HG02885 (cell line): Measurements from ENCODE around the gene DOCK3.
"Not testable (repeated sequence)": the region's sequence is repeated elsewhere in the genome, so short reads cannot be mapped to it uniquely, and the experiment has no call there.

Experiments used
- ATAC-seq: cut with Tn5 transposase; IDR thresholded peaks from one replicate; pipeline ENCODE4 v1.9.1; 2021; ENCODE audit warnings: mild to moderate bottlenecking; ENCODE audit not compliant: unreplicated experiment, poor library complexity

DOCK3 gene

DNA sequence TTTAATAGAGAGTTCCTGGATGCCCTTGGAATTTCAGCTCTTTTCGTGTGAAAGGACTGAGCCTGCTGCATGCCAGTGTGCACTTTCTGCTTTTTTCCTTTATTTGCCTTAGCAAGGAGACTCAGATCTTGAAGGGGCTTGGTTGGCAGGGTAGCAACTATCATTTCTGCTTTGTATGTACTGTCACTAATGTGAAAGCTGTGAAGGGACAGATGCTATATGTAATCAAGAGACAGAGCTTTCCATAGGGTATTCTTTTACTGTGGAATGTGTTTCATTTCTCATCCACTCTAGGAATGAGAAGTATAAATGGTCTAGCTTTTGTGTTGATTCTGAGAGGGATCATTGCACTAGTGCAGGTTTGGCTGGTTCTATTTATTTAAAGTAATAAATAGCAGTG is 377.8 kb downstream of the DOCK3 start:
- ATAC-seq: no peak

DNA sequence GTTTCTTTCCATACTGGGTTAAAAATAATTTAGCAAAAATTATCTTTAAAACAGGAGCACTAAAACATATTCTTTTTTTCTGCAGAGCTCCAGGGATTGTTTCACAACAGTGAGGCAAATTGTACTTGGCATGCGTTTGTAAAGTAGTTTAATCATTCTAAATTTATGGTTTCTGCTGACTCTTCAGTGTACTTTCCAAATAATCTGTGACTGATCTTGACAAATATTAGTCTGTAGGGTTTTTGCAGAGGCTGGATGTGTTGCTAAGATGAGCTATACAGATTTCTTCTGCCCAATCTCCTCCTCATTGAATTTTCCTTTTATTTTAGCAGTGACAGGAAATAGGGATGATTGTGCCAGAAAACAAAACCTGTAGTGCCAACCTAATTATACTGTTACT is 382.4 kb downstream of the DOCK3 start:
- no peak for ATAC-seq

DNA sequence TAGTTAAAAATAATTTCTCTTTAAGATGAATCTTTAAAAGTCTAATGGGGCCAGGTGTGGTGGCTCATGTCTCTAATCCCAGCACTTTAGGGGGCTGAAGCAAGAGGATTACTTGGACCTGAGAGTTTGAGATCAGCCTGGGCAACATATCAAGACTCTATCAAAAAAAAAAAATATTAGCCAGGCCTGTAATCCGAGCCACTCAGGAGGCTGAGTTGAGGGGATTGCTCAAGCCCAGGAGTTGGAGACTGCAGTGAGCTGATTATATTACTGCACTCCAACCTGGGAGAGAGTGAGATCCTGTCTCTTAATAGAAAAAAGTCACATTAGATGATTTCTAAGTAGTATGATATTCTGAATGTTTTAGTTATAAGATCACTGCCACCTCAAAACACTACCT is 388.3 kb downstream of the DOCK3 start:
- no peak for ATAC-seq

DNA sequence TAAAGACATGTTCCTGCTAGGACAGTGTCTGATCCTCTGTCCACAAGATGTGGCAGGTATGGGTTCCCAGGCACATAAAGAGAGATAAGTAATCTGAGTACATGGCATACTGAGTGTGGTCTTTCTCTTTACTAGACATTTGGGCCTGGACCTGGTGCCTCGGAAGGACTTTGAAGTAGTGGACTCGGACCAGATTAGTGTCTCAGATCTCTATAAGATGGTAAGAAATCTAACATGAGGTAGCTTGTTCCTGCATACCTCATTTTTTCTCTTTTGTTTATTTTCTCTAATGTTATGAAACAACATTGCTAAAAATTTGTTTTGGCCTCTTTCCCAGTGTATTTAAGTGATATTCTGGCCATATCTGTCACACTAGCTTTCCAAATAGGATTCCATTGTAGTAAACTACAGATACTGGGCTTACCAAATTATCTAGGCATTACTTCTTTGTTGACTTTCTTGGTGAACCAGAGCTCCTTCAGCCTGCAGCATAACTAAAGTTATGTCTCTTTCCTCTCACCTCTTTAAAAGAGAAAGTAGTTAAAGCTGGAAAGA is 400.6 kb downstream of the DOCK3 start:
- ATAC-seq: no peak

DNA sequence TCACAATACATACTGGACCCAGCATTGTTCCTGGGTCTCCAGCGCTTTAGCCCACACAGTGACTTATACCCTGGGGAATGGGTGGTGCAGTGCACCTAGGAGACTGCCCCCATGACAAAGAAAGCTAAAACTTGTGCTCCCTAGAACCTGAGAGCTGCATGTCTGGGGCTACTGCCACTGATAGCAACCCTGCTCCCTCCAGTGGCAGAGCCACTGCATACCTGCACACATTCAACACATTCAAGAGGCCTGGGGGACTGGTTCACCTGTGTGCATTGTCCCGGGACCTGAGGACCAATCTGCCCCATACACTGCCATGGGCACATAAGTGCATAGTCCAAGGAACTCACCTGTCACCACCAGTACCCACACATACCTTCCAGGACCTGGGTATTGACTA is 407.6 kb downstream of the DOCK3 start:
- ATAC-seq: no peak

DNA sequence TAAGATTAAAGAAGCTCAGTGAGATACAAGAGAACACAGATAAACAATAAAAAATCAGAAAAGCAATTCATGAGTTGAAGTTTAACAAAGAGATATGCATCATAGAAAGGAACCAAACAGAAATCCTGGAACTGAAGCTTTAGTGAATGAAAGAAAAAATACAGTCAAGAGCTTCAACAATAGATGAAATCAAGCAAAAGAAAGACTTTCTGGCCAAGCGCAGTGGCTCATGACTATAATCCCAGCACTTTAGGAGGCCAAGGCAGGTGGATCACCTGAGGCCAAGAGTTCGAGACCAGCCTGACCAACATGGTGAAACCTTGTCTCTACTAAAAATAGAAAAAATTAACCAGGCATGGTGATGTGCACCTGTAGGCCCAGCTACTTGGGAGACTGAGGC is 408.8 kb downstream of the DOCK3 start:
- no peak for ATAC-seq

DNA sequence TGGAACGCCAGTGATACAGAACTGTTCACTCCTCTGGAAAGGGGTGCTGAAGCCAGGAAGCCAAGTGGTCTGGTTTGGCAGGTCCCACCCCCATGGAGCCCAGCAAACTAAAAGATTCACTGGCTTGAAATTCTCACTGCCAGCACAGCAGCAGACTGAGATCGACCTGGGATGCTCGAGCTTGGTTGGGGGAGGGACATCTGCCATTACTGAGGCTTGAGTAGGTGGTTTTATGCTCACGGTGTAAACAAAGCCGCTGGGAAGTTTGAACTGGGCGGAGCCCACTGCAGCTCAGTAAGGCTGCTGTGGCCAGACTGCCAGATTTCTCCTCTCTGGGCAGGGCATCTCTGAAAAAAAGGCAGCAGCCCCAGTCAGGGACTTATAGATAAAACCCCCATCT is 417.4 kb downstream of the DOCK3 start:
- ATAC-seq: not testable (repeated sequence)

DNA sequence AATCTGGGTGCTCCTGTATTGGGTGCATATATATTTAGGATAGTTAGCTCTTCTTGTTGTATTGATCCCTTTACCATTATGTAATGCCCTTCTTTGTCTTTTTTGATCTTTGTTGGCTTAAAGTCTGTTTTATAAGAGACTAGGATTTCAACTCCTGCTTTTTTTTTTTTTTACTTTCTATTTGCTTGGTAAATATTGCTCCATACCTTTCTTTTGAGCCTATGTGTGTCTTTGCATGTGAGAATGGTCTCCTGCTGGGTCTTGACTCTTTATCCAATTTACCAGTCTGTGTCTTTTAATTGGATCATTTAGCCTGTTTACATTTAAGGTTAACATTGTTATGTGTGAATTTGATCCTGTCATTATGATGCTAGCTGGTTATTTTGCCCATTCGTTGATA is 420.1 kb downstream of the DOCK3 start:
- ATAC-seq: not testable (repeated sequence)

DNA sequence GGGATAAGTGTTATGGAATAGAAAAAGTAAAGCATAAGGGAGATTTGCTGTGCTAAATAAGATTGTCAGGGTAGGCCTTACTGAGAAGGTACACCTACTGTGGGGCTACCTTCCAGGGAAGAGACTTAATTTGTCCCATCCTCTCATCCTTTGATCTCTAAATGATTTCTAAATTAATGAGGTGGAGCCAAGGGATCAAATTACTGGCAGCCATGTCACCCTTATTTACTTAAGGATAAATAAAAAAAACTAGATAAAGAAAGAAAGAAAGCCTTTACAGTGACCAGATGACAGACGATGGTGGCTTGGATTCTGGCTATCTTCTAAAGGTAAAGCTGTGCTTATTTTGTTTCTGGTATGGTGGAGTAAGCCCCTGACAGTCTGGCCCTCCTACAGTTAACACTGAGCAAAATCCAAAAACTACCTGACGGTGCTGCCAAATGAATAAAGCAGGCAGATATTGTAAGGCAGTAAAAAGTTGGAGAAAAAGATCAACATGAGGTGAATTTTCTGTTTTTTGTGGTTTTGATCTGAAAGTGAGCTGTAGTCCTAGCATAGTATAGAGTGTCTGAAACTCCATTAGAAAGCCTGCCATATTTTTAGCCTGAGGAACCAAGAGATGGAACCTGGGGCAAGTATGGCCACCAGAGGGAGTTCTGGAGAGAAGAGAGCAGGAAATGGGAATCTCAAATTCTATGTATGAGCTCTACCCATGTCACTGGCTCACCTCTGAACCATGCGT is 425.2 kb downstream of the DOCK3 start:
- ATAC-seq: no peak

DNA sequence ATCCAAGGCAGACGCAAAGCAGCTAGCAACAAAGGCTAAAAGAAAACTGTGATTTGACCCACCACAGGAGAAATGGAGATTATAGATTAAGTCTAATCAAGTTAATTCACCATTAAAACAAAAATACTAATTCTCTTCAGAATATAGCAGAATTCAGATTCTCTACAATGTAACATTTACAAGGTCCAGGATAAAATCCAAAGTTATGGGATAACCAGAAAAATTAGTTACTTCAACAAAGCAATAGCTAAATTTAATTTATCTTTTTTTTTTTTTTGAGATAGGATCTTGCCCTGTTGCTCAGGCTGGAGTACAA is 425.8 kb downstream of the DOCK3 start:
- no peak for ATAC-seq

DNA sequence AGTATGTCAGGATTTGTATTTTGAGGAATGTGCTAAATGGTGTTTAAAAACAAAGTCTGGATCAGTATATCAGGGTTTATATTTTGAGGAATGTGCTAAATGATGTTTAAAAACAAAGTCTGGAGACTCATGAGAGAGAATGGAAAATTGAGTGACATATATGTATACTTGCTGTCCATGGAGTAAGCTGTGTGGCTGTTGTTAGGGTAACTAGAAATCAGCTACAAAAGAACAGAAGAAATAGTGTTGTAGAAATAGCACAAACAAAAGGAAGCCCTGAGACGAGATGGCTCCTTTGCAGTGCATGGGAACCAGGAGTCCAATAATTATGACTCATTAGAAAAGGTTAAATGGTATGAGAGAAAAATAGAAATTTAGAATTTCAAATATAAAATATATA is 427.7 kb downstream of the DOCK3 start:
- no peak for ATAC-seq

DNA sequence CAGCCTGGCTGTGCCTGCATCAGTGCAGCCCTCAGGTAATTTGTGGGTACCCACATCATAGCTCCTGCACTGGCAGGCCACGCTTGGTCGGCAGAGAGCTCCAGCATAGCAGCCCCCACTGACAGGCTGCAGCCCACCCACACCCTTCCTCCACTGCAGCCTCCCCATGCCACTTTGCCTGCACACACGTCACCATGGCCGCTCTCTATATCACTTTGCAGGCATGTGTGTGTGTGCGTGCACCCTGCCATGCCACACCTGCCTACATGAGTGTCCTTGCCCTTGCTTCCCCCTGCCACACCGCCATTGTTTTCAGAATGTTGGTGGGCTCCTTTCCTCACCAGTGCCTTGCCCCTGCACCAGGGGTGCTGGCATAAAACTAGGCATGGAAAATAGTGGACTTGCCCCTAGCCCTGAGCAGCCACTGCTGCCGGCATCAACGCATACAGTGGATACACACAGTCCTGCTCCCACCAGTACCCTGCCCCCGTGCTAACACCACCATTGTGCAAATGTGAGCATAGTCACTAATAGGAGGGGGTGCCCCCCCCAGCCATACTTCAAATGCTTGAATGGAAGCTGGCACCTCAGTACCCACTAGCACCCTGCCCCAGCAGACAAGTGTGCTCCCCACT is 431.6 kb downstream of the DOCK3 start:
- ATAC-seq: no peak

DNA sequence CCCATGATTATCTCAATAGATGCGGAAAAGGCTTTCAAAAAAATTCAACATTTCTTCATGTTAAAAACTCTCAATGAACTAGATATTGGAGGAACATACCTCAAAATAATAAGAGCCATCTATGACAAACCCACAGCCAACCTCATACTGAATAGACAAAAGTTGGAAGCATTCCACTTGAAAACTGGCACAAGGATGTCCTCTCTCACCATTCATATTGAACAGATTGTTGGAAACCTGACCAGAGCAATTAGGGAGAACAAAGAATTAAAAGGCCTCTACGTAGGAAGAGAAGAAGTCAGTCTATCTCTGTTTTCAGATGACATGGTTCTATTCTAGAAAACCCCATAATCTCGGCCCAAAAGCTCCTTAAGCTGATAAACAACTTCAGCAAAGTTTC is 435.9 kb downstream of the DOCK3 start:
- no peak for ATAC-seq

DNA sequence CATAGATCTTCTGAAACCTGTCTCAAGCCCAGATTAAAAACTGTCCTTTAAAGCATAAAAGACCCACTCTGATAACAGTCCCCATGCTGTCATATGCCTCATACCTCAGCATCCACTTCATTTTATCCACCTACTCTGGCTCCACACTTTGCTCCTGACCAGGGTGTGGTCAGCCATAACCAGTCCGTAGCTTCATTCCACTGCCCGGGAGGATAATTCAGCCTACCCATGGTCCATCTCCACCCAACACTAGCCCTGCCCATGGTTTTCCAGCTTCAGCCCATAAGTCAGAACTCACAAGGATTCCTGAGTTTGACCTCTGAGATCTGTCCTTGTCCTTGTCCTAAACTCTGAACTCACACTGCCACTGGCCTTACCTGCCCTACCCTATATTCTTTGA is 448.2 kb downstream of the DOCK3 start:
- ATAC-seq: no peak

DNA sequence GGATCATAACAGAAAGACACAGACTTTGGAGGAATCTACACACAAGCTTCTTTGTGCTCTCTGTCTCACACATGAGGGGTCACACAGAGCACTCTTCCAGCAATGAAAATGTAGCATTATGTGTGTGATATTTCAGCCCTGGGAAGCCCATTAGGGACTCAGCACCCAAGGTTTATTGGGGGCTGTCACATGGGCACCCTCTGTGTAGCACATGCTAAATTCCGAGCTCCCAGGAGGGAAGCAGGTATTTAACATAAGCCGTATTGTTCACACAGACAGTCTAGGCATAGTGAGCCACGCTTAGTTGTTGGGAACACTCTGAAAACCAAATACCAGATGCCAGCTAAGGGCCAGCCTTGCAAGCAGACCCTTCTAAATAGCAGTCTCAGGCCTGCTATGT is 448.8 kb downstream of the DOCK3 start:
- ATAC-seq: no peak

DNA sequence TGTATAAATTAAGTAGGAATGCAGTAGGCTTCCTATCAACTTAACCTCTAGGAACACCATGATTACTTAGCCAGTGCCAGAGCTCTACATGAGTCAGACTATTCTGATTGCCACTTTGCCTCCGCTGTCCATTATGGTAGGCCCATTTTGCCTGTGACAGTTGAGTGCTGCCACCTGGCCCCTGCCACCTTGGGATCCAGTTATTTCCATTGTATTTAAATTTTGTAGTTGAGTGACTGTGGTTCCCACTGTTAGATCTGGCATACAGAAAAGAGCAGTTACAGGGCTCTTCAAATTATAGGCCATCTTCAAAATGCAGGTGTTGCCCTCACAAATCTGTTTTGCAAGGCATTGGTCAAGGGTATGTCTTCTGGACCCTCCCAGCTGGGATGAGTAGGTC is 456.9 kb downstream of the DOCK3 start:
- not testable (repeated sequence) for ATAC-seq

DNA sequence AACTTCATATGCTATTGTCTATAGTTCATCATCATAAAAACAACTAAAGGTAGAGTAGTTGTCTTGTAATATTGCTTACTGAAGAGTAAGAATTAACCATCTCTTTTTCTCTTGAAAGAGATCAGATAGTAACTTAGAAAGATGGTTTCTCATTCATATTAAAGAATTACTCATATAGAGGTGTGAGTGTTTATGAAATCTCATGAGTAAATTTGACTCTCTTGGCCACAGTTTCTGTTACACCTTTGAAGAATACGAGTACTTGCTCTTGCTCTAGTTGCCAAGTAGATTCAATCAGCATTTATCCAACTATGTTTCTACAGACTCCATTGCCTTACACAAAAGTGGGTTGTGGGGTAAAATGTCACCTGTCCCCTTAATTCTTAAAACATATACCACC is 463.0 kb downstream of the DOCK3 start:
- ATAC-seq: no peak

DNA sequence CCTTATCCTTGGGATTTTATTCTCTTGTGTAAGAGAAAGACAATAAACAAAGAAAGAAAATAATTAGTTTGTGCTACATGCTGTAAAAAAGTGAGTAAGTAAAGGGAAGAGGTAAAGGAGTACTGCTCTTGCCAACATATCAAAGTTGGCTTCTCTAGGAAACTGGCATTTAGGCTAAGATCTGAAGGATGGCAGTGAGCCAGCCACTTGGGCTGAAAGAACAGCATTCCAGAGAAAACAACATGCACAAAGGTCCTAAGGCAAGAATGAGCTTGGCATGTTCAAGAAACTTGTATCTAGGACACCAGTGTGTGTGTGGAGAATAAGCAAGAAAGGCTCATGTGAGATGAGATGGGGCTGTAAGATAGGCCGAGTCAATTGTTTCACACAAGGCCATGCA is 464.9 kb downstream of the DOCK3 start:
- ATAC-seq: no peak

DNA sequence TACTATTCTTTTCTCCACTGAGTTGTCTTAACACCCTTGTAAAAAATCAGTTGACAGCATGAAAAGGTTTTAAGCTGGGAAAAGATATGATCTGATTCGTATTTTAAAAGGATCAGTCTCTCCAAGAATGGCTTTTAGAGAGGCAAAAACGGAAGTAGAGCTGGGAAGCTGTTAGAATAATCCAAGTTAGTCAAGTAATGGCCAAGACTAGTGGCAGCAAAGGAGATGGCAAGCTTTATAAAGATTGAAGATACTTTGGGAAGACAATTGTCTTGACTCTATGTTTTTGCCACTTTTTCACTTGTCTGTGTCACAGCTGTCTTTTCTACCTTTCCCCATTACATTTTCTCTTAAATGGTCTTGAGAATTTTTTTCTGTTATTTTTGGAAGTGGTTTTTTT is 466.8 kb downstream of the DOCK3 start:
- no peak for ATAC-seq

DNA sequence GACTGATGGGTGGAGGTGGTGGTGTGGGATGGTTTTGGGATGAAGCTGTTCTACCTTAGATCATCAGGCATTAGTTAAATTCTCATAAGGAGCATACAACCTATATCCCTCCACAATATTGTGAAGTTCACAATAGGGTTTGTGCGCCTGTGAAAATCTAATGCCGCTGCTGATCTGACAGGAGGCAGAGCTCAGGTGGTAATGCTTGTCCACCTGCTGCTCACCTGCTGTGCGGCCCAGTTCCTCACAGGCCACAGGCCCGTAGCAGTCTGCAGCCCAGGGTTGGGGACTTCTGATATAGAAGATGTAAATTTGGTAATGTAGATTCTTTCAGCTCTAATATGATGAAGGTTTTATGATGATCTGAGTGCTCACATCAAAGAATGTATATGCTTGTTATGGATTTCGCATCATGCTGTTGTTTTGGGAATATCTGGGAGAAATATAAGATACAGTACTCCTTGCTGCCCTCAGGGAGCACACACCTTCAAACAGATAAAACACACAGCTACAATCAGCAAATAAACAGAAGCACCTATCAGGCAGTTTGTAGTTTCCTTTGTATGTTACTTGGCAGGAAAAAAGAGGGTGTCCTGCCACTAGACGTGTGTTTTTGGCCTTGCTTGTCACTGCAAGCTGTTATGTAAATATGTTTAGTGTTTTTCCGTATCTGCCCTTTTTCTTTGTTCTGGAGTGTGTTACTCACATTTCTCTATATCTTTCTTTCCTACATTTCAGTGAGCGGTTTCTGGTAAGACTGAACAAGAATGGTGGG is 471.3 kb downstream of the DOCK3 start:
- ATAC-seq: no peak

DNA sequence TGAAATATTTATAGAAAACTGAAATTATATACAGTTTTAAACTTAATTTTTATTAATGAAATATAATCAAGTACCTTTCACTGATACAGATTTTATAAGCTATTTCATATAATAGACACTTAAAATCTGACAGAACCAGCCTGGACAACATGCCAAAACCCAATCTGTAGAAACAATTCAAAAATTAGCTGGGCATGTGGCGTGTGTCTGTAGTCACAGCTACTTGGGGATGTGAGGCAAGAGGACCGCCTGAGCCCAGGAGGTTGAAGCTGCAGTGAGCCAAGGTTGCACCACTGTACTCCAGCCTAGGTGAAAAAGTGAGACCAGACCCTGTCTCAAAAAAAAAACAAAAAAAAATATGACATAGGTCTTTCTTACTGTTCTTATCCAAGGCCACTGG is 472.1 kb downstream of the DOCK3 start:
- no peak for ATAC-seq
